ENCODE measurements around the gene OTOGL.

GRCh38 chr12:80140005-80140404 lies 40.7 kb downstream of the OTOGL start:
- TF ChIP-seq, protein P1, sequence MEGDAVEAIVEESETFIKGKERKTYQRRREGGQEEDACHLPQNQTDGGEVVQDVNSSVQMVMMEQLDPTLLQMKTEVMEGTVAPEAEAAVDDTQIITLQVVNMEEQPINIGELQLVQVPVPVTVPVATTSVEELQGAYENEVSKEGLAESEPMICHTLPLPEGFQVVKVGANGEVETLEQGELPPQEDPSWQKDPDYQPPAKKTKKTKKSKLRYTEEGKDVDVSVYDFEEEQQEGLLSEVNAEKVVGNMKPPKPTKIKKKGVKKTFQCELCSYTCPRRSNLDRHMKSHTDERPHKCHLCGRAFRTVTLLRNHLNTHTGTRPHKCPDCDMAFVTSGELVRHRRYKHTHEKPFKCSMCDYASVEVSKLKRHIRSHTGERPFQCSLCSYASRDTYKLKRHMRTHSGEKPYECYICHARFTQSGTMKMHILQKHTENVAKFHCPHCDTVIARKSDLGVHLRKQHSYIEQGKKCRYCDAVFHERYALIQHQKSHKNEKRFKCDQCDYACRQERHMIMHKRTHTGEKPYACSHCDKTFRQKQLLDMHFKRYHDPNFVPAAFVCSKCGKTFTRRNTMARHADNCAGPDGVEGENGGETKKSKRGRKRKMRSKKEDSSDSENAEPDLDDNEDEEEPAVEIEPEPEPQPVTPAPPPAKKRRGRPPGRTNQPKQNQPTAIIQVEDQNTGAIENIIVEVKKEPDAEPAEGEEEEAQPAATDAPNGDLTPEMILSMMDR (IDR thresholded peaks at IDR 0.05) = no peak
- no peak for TF ChIP-seq POLR2A (IDR thresholded peaks at IDR 0.05)

Measured in tibial nerve (tissue), 3 donors.